ENCODE results near the gene MYO1A.
"Not testable (repeated sequence)": the region's sequence is repeated elsewhere in the genome, so short reads cannot be mapped to it uniquely, and the experiment has no call there.

Gene MYO1A

GRCh38 chr12:57087010-57087690 is 37.2 kb upstream of the MYO1A start:
- DNase-seq: peak; percentile 89

GRCh38 chr12:57086493-57087009 is 36.6 kb upstream of the MYO1A start:
- DNase-seq: peak; percentile 33

GRCh38 chr12:57085999-57086492 is 36.1 kb upstream of the MYO1A start:
- DNase-seq: no peak

GRCh38 chr12:57080855-57081254 is 30.9 kb upstream of the MYO1A start:
- no peak for DNase-seq

GRCh38 chr12:57079821-57080220 is 29.9 kb upstream of the MYO1A start:
- no peak for DNase-seq

GRCh38 chr12:57078519-57079404 is 28.8 kb upstream of the MYO1A start, which contains the start of gene NEMP1:
NEMP1 (minus strand) TSS chr12:57078791; CDS start chr12:57078745, 46 bp downstream.
- peak; percentile 94 for DNase-seq

- not testable (repeated sequence) for DNase-seq
These were observed 23.9 kb upstream of the MYO1A start for GRCh38 chr12:57073566-57074450.

- no peak for DNase-seq
These were observed 22.7 kb upstream of the MYO1A start for GRCh38 chr12:57072661-57073060.

- DNase-seq: peak; percentile 55
These were observed 19.6 kb upstream of the MYO1A start for GRCh38 chr12:57069523-57069922.

- no peak for DNase-seq
These were observed 16.3 kb upstream of the MYO1A start for GRCh38 chr12:57066245-57066644.

- peak; percentile 41 for DNase-seq
These were observed 14.2 kb upstream of the MYO1A start for GRCh38 chr12:57063991-57064685.

GRCh38 chr12:57058454-57058853 is 8.5 kb upstream of the MYO1A start:
- no peak for DNase-seq

- DNase-seq: no peak
These were observed 7.3 kb upstream of the MYO1A start for GRCh38 chr12:57057067-57057751.

- no peak for DNase-seq
These were observed 5.9 kb upstream of the MYO1A start for GRCh38 chr12:57055824-57056223.

- not testable (repeated sequence) for DNase-seq
These were observed 4.0 kb upstream of the MYO1A start for GRCh38 chr12:57053901-57054300.

GRCh38 chr12:57053146-57053545 is 3.2 kb upstream of the MYO1A start:
- not testable (repeated sequence) for DNase-seq

GRCh38 chr12:57051011-57051410 is 1.1 kb upstream of the MYO1A start:
- no peak for DNase-seq

GRCh38 chr12:57049119-57049446 is 846 bp downstream of the MYO1A start:
- DNase-seq: no peak

GRCh38 chr12:57048423-57049118 is 1.4 kb downstream of the MYO1A start:
- no peak for DNase-seq

- no peak for DNase-seq
These were observed 1.9 kb downstream of the MYO1A start for GRCh38 chr12:57047981-57048380.

All from effector CD4-positive, alpha-beta T cell (primary cell).